NB4 (cell line): ENCODE measurements around the gene NEO1.

Experiments used
- DNase-seq: peaks from one replicate; pipeline ENCODE4 v3.0.0; 2010; ENCODE audit warnings: low read depth
- H3K4me3 ChIP-seq: one replicate; pipeline ENCODE4 v1.5.1; 2011; ENCODE audit warnings: mild to moderate bottlenecking, low read depth, low read length, moderate library complexity
- MYC ChIP-seq: IDR thresholded peaks from 2 replicates; pipeline ENCODE4 v1.6.1; 2011; ENCODE audit warnings: low read depth, low read length
- POLR2A ChIP-seq: IDR thresholded peaks from 2 replicates; pipeline ENCODE4 v1.6.1; 2011; ENCODE audit warnings: mild to moderate bottlenecking; ENCODE audit not compliant: insufficient read length; ENCODE audit errors: extremely low read depth
- TF ChIP-seq, protein P1 (sequence below): IDR thresholded peaks from 2 replicates; pipeline ENCODE4 v1.6.1; 2011; ENCODE audit warnings: low read depth, low read length
- TF ChIP-seq, protein P2 (sequence below): IDR thresholded peaks from one replicate; pipeline ENCODE4 v1.5.1; 2012; ENCODE audit warnings: low read depth, low read length

The NEO1 gene

DNA sequence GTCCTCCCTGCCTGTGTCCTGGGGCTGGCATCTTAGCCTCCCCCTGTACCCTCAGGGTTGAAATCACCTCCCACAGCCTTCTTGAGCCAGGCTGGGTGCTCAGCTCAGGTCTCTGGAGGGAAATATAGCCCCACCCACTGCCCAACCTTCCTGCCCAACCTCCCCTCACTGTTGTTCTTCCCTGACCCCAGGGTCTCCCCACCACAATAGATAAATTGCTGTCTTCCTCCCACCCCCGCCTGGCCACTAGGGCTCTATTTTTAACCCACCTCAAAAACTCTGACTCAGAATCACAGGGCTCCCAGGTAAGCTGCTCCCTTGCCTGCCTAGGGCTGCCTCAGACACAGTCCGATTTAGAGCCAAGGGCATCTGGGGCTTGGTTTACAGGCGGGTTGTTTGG, 301.5 kb downstream of the NEO1 start:
- DNase-seq = no peak
- no peak overlapping the region for H3K4me3 ChIP-seq
- no peak for TF ChIP-seq POLR2A
- no peak for TF ChIP-seq MYC
- TF ChIP-seq, protein P1, sequence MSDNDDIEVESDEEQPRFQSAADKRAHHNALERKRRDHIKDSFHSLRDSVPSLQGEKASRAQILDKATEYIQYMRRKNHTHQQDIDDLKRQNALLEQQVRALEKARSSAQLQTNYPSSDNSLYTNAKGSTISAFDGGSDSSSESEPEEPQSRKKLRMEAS = no peak
- TF ChIP-seq, protein P2, sequence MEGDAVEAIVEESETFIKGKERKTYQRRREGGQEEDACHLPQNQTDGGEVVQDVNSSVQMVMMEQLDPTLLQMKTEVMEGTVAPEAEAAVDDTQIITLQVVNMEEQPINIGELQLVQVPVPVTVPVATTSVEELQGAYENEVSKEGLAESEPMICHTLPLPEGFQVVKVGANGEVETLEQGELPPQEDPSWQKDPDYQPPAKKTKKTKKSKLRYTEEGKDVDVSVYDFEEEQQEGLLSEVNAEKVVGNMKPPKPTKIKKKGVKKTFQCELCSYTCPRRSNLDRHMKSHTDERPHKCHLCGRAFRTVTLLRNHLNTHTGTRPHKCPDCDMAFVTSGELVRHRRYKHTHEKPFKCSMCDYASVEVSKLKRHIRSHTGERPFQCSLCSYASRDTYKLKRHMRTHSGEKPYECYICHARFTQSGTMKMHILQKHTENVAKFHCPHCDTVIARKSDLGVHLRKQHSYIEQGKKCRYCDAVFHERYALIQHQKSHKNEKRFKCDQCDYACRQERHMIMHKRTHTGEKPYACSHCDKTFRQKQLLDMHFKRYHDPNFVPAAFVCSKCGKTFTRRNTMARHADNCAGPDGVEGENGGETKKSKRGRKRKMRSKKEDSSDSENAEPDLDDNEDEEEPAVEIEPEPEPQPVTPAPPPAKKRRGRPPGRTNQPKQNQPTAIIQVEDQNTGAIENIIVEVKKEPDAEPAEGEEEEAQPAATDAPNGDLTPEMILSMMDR = no peak

DNA sequence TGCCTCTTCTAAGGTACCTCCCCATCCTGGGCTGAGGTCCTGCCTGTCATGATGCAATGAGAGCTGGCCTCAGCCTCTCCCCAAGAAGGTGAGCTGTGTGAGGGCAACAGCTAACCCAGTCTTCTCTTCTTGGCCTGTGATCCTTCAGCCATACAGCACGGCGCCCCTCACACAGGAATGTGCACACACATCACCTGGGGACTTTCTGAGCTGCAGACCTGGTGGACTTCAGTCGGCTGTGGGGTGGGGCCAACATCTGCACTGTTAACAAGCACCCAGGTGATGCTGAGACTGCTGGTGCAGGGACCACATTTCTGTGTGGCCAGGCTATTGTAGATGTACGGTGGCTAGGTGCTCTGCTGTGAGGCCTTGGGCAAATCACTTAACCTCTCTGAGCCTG, 302.0 kb downstream of the NEO1 start:
- no peak overlapping the region for H3K4me3 ChIP-seq
- no peak for TF ChIP-seq MYC
- TF ChIP-seq, protein P2 = no peak
- TF ChIP-seq, protein P1 = no peak
- no peak for TF ChIP-seq POLR2A
- no peak for DNase-seq
